Inferior parietal cortex (tissue), 1 donor: ENCODE data around the gene OR4C46.
"Not testable (repeated sequence)": the region's sequence is repeated elsewhere in the genome, so short reads cannot be mapped to it uniquely, and the experiment has no call there.

ENCODE experiments used
- DNase-seq: peaks from one replicate; pipeline ENCODE4 v3.0.0-alpha.2; 2016; ENCODE audit errors: extremely low spot score

The OR4C46 gene

DNA sequence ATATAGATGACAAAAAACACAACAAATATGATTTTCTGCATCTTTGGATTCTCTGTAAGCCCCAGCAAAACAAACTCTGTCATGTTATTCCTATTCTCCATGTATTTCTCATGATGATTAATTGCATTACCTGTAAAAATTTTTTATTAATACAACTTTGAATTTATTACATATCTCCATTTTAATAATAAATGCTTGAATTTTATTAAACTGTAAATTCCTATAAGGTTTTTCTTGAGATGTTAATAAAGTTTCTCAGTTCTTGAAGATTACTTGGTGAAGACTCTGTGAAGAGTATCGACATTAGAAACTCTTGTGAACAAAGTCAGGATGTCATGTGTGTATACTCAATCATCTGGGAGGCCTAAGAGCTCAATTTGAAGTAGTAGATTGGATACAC lies at the start of gene OR4C46:
Gene OR4C46, minus strand, starts transcription at position 101 of the 400 bp plus-strand sequence. Its CDS starts 0 bp downstream, at position 101.
- DNase-seq = no peak

DNA sequence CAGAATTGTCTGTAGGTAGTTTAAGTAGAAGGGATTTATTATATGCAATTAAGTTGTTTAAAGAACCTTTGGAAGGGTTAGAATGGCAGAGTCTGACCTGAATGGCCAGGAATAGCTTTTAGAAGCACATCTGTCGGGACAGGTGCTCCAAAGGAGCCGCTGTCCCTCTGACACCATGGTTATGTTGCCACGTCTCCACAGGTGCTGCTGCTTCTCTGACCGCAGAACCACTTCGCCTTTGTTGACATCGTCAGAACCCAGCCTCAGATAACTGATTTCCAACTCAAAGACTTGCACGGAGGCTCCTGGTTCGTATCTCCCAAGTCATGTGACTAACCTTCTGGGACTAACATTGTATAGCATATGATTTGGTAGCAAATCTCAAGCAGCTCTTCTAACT lies 41.8 kb upstream of the OR4C46 start:
- not testable (repeated sequence) for DNase-seq

DNA sequence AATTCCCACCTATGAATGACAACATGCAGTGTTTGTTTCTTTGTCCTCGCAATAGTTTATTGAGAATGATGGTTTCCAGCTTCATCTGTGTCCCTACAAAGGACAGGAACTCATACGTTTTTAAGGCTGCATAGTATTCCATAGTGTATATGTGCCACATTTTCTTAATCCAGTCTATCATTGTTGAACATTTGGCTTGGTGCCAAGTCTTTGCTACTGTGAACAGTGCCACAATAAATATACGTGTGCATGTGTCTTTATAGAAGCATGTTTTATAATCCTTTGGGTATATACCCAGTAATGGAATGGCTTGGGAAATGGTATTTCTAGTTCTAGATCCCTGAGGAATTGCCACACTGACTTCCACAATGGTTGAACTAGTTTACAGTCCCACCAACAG lies 42.4 kb downstream of the OR4C46 start:
- not testable (repeated sequence) for DNase-seq

DNA sequence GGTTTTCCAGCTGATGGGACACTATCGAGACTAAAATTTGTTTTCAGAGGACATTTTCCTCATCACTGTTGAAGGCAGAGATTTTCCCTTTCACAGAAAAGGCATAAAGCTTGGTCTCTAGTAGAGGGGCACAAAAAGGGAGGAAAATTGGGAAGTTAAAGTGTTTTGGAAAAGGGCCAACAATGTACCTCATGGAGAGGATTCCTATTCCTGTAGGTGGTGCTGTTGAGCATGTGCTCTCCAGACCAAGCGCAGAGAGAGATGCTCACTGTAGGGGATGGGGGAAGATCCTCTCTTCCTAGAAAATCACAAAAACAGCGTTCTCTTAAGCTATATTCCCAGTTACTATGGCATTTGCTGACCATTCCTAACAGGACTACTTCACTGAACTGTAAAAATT lies 44.9 kb downstream of the OR4C46 start:
- DNase-seq = no peak

DNA sequence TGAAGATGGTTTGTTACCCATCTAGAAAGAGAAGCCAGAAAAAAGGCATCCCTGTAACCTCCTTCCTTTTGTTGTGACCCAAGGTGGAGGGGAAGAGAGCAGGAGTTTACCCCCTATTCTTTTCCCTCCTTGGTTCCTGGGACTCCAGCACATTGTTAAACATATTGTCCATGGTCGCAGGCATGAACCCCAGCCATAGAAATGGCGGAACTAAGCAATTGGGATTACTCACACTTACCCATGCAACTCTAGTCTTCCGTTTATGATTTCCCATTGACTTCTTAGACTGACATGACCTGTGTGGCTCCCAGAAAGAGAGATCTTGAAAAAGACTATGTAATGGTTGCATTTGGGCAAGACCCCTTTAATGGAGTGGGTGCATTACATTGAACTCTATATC lies 45.4 kb downstream of the OR4C46 start:
- DNase-seq = no peak
